H9 (cell line): Measurements from ENCODE around the gene IMPDH1. TPM values are rescaled to one million over a fixed set of nuclear protein-coding genes. Genes with fewer than 3 reads are reported as not detected.

Experiments used
- DNase-seq: peaks from one replicate; pipeline ENCODE4 v3.0.0-alpha.2; 2017
- H2AFZ ChIP-seq: one replicate; pipeline ENCODE4 v1.6.1; 2013; ENCODE audit warnings: mild to moderate bottlenecking, low read length, control low read depth, moderate library complexity
- H2AK5ac ChIP-seq: 2 replicates; pipeline ENCODE4 v1.6.1; 2013; ENCODE audit warnings: low read length, control low read depth, mixed read lengths; ENCODE audit not compliant: insufficient read length
- H2BK120ac ChIP-seq: one replicate; pipeline ENCODE4 v1.6.1; 2013; ENCODE audit warnings: low read depth, mild to moderate bottlenecking, low read length, control low read depth, inconsistent platforms; ENCODE audit not compliant: poor library complexity, severe bottlenecking
- H2BK12ac ChIP-seq: 2 replicates; pipeline ENCODE4 v1.6.1; 2013; ENCODE audit warnings: low read length, control low read depth, mixed read lengths, low read depth; ENCODE audit not compliant: insufficient read length
- H2BK15ac ChIP-seq: 2 replicates; pipeline ENCODE4 v1.6.1; 2013; ENCODE audit warnings: low read depth, low read length, control low read depth
- H2BK20ac ChIP-seq: one replicate; pipeline ENCODE4 v1.6.1; 2013; ENCODE audit warnings: low read depth, mild to moderate bottlenecking, low read length, control low read depth, inconsistent platforms; ENCODE audit not compliant: poor library complexity, severe bottlenecking
- H2BK5ac ChIP-seq: 2 replicates; pipeline ENCODE4 v1.6.1; 2013; ENCODE audit warnings: low read length, control low read depth, mixed read lengths; ENCODE audit not compliant: insufficient read length
- H3K14ac ChIP-seq: 2 replicates; pipeline ENCODE4 v1.6.1; 2013; ENCODE audit warnings: low read length, control low read depth; ENCODE audit not compliant: insufficient read depth
- H3K18ac ChIP-seq: 2 replicates; pipeline ENCODE4 v1.6.1; 2013; ENCODE audit warnings: low read depth, mild to moderate bottlenecking, mixed read lengths, low read length, control low read depth; ENCODE audit not compliant: insufficient read length
- H3K23ac ChIP-seq: 2 replicates; pipeline ENCODE4 v1.6.1; 2013; ENCODE audit warnings: low read length, control low read depth, mixed read lengths, low read depth; ENCODE audit not compliant: insufficient read length
- H3K23me2 ChIP-seq: 2 replicates; pipeline ENCODE4 v1.6.1; 2013; ENCODE audit warnings: low read depth, mild to moderate bottlenecking, mixed read lengths, low read length, control low read depth; ENCODE audit not compliant: insufficient read length, poor library complexity, severe bottlenecking
- H3K27ac ChIP-seq: 2 replicates; pipeline ENCODE4 v1.5.1; 2013; ENCODE audit warnings: low read length, control low read depth, mixed read lengths, low read depth; ENCODE audit not compliant: insufficient read length
- H3K27me3 ChIP-seq: 2 replicates; pipeline ENCODE4 v1.6.1; 2013; ENCODE audit warnings: low read length, control low read depth, inconsistent platforms; ENCODE audit not compliant: insufficient read depth
- H3K4ac ChIP-seq: 2 replicates; pipeline ENCODE4 v1.6.1; 2013; ENCODE audit warnings: low read depth, mild to moderate bottlenecking, control low read depth, inconsistent platforms, low read length, moderate library complexity
- H3K4me1 ChIP-seq: 2 replicates; pipeline ENCODE4 v1.6.1; 2013; ENCODE audit warnings: low read length, control low read depth, inconsistent platforms; ENCODE audit not compliant: insufficient read depth
- H3K4me2 ChIP-seq: 2 replicates; pipeline ENCODE4 v1.6.1; 2013; ENCODE audit warnings: low read length, control low read depth, mixed read lengths; ENCODE audit not compliant: insufficient read length, insufficient read depth
- H3K56ac ChIP-seq: 2 replicates; pipeline ENCODE4 v1.6.1; 2013; ENCODE audit warnings: low read depth, mild to moderate bottlenecking, mixed read lengths, low read length, control low read depth; ENCODE audit not compliant: insufficient read length
- H3K79me1 ChIP-seq: 2 replicates; pipeline ENCODE4 v1.6.1; 2013; ENCODE audit warnings: low read depth, mild to moderate bottlenecking, moderate library complexity, low read length, control low read depth, inconsistent platforms; ENCODE audit not compliant: insufficient read depth, poor library complexity, severe bottlenecking
- H3K79me2 ChIP-seq: 2 replicates; pipeline ENCODE4 v1.6.1; 2013; ENCODE audit warnings: low read length, control low read depth, inconsistent platforms; ENCODE audit not compliant: insufficient read depth
- H3K9ac ChIP-seq: 2 replicates; pipeline ENCODE4 v1.6.1; 2013; ENCODE audit warnings: low read length, control low read depth, mixed read lengths; ENCODE audit not compliant: insufficient read length; ENCODE audit errors: extremely low read depth
- H3K9me3 ChIP-seq: one replicate; pipeline ENCODE4 v1.6.1; 2013; ENCODE audit warnings: low read depth, low read length, inconsistent platforms; ENCODE audit not compliant: control insufficient read depth
- H3T11ph ChIP-seq: one replicate; pipeline ENCODE4 v1.6.1; 2013; ENCODE audit warnings: mild to moderate bottlenecking, low read length, control low read depth, inconsistent platforms
- H4K20me1 ChIP-seq: one replicate; pipeline ENCODE4 v1.6.1; 2013; ENCODE audit not compliant: control insufficient read depth, insufficient read length, insufficient read depth
- H4K5ac ChIP-seq: 2 replicates; pipeline ENCODE4 v1.6.1; 2013; ENCODE audit warnings: low read depth, mild to moderate bottlenecking, mixed read lengths, low read length, control low read depth; ENCODE audit not compliant: insufficient read length
- H4K8ac ChIP-seq: replicated peaks from 2 replicates; pipeline ENCODE4 v1.6.1; 2013; ENCODE audit warnings: low read length, control low read depth, mixed read lengths, low read depth; ENCODE audit not compliant: insufficient read length
- H4K91ac ChIP-seq: 2 replicates; pipeline ENCODE4 v1.6.1; 2013; ENCODE audit warnings: low read depth, mild to moderate bottlenecking, moderate library complexity, mixed read lengths, low read length, control low read depth; ENCODE audit not compliant: insufficient read length
- H3K27ac Mint-ChIP-seq, 3 experiments: 2 replicates in 2 of 3; 3 replicates in 1 of 3; pipeline ENCODE4 v1.8.0; 2020 to 2021; ENCODE audit warnings: mixed read lengths in 3 of 3, mild to moderate bottlenecking in 1 of 3, moderate library complexity in 1 of 3
- H3K27me3 Mint-ChIP-seq: 2 replicates; pipeline ENCODE4 v1.8.0; 2021; ENCODE audit warnings: low read depth, mild to moderate bottlenecking, moderate library complexity, mixed read lengths
- H3K36me3 Mint-ChIP-seq, 3 experiments: 2 replicates in 2 of 3; 3 replicates in 1 of 3; pipeline ENCODE4 v1.8.0; 2020 to 2021; ENCODE audit warnings: low read depth in 3 of 3, mixed read lengths in 3 of 3; ENCODE audit not compliant: insufficient read depth in 1 of 3
- H3K4me1 Mint-ChIP-seq, 2 experiments: 2 replicates each; pipeline ENCODE4 v1.8.0; 2020; ENCODE audit warnings: mixed read lengths in 2 of 2
- H3K4me3 Mint-ChIP-seq, 2 experiments: 2 replicates in 1 of 2; 3 replicates in 1 of 2; pipeline ENCODE4 v1.8.0; 2020 to 2021; ENCODE audit warnings: mild to moderate bottlenecking in 2 of 2, mixed read lengths in 2 of 2, moderate library complexity in 1 of 2
- H3K9me3 Mint-ChIP-seq, 2 experiments: 2 replicates in 1 of 2; 3 replicates in 1 of 2; pipeline ENCODE4 v1.8.0; 2020; ENCODE audit warnings: mild to moderate bottlenecking in 2 of 2, mixed read lengths in 2 of 2, moderate library complexity in 1 of 2
- CTCF ChIP-seq: fragments of 200-600 bp; sonication (generic); conservative IDR thresholded peaks from 3 replicates; pipeline ENCODE4 v1.8.0; 2021; ENCODE audit warnings: antibody characterized with exemption, mild to moderate bottlenecking
- WGBS: extraction: QIAGEN DNeasy Blood & Tissue Kit; methylation state at CpG from one replicate; pipeline ENCODE4 v1.1.7; 2013; ENCODE audit warnings: missing lambda C conversion rate, low lambda C conversion rate, mixed read lengths; ENCODE audit not compliant: insufficient read length; ENCODE audit errors: extremely low coverage; 5-methylcytosine and 5-hydroxymethylcytosine counted together
- total RNA-seq: library from RNA; stranded (reverse); gene quantifications from 2 replicates; pipeline ENCODE4 v1.2.1, GENCODE V29; 2021

Gene IMPDH1
- total RNA-seq, 1 experiment from 2014 or later: 35.2 TPM

GRCh38 chr7:128383776-128384175, 26.0 kb downstream of the IMPDH1 start:
- Mint-ChIP-seq H3K36me3 (no peaks in the 10 kb centered on the region), H3K27ac (no peak overlapping the region), H3K4me1 (peaks cover 26 to 51% of the 10 kb centered on the region in 2 experiments), H3K27me3 (peaks cover 29% of the 10 kb centered on the region), H3K9me3 (no peaks in the 10 kb centered on the region), H3K4me3 (no peak overlapping the region)
- Histone ChIP-seq H2BK15ac (no peak overlapping the region), H3K79me1 (no peaks in the 10 kb centered on the region), H4K20me1 (no peaks in the 10 kb centered on the region), H3K9ac (no peak overlapping the region), H4K8ac (no peak overlapping the region), H2BK20ac (no peak overlapping the region), H3T11ph (no peak overlapping the region), H3K14ac (no peak overlapping the region), H4K91ac (no peak overlapping the region), H2BK120ac (no peak overlapping the region), H2AK5ac (no peak overlapping the region), H3K56ac (no peak overlapping the region), H3K79me2 (no peaks in the 10 kb centered on the region), H3K4me2 (no peak overlapping the region), H3K23me2 (no peaks in the 10 kb centered on the region), H3K4me1 (no peaks in the 10 kb centered on the region), H3K4ac (no peak overlapping the region), H3K9me3 (no peaks in the 10 kb centered on the region), H2AFZ (no peak overlapping the region), H2BK5ac (no peak overlapping the region), H4K5ac (no peak overlapping the region), H3K27ac (no peak overlapping the region), H3K18ac (no peak overlapping the region), H3K23ac (no peak overlapping the region), H3K27me3 (no peaks in the 10 kb centered on the region; the same call in 1 of the 2 replicates), H2BK12ac (no peak overlapping the region)
- WGBS: no CpG with 5 or more reads among the region's 3 CpGs
- DNase-seq: no peak
- no peak for TF ChIP-seq CTCF
